ENCODE results near the gene CTNND2.
A peak's percentile ranks its signal among the peaks of the same experiment; 100 is the strongest.

The CTNND2 gene

GRCh38 chr5:11252075-11252474 lies 652.2 kb downstream of the CTNND2 start:
- DNase-seq (ENCODE audit: low spot score): no peak

GRCh38 chr5:11251247-11251646 lies 653.0 kb downstream of the CTNND2 start:
- DNase-seq (ENCODE audit: low spot score): peak; percentile 40

- DNase-seq (ENCODE audit: low spot score): no peak
Observed at GRCh38 chr5:11248966-11249365, 655.3 kb downstream of the CTNND2 start.

- peak; percentile 26 for DNase-seq (ENCODE audit: low spot score)
Observed at GRCh38 chr5:11247224-11247623, 657.0 kb downstream of the CTNND2 start.

GRCh38 chr5:11240293-11241190 lies 663.7 kb downstream of the CTNND2 start:
- no peak for DNase-seq (ENCODE audit: low spot score)

GRCh38 chr5:11239261-11240015 lies 664.8 kb downstream of the CTNND2 start:
- DNase-seq (ENCODE audit: low spot score): peak; percentile 35

- DNase-seq (ENCODE audit: low spot score): no peak
Observed at GRCh38 chr5:11234501-11234911, 669.7 kb downstream of the CTNND2 start.

GRCh38 chr5:11230890-11231289 lies 673.4 kb downstream of the CTNND2 start:
- no peak for DNase-seq (ENCODE audit: low spot score)

- no peak for DNase-seq (ENCODE audit: low spot score)
Observed at GRCh38 chr5:11227064-11227463, 677.2 kb downstream of the CTNND2 start.

- DNase-seq (ENCODE audit: low spot score): no peak
Observed at GRCh38 chr5:11224436-11225187, 679.6 kb downstream of the CTNND2 start.

GRCh38 chr5:11222169-11222568 lies 682.1 kb downstream of the CTNND2 start:
- no peak for DNase-seq (ENCODE audit: low spot score)

- DNase-seq (ENCODE audit: low spot score): no peak
Observed at GRCh38 chr5:11214864-11215644, 689.2 kb downstream of the CTNND2 start.

GRCh38 chr5:11212706-11213105 lies 691.5 kb downstream of the CTNND2 start:
- DNase-seq (ENCODE audit: low spot score): no peak

GRCh38 chr5:11197726-11198125 lies 706.5 kb downstream of the CTNND2 start:
- no peak for DNase-seq (ENCODE audit: low spot score)

- no peak for DNase-seq (ENCODE audit: low spot score)
Observed at GRCh38 chr5:11191673-11192072, 712.6 kb downstream of the CTNND2 start.

- peak; percentile 60 for DNase-seq (ENCODE audit: low spot score)
Observed at GRCh38 chr5:11182441-11183080, 721.7 kb downstream of the CTNND2 start.

- DNase-seq (ENCODE audit: low spot score): no peak
Observed at GRCh38 chr5:11181940-11182339, 722.3 kb downstream of the CTNND2 start.

- no peak for DNase-seq (ENCODE audit: low spot score)
Observed at GRCh38 chr5:11180890-11181289, 723.4 kb downstream of the CTNND2 start.

GRCh38 chr5:11177999-11178711 lies 726.1 kb downstream of the CTNND2 start:
- no peak for DNase-seq (ENCODE audit: low spot score)

- DNase-seq (ENCODE audit: low spot score): no peak
Observed at GRCh38 chr5:11174591-11174990, 729.7 kb downstream of the CTNND2 start.

Data from iPS-NIHi11 (cell line).